CD4-positive, alpha-beta T cell treated with Interleukin-12 subunit alpha and Interleukin-12 subunit beta, for 1 hour (primary cell): Measurements from ENCODE around the gene ARMH1.
A peak's percentile ranks its signal among the peaks of the same experiment; 100 is the strongest.

Source experiments
- DNase-seq: peaks from one replicate; pipeline ENCODE4 v3.0.0-alpha.2; 2020

The ARMH1 gene

GRCh38 chr1:44674113-44675000 is at the start of gene ARMH1, which contains the start of gene TMEM53:
TSS of gene ARMH1 (plus strand) at chr1:44674714. CDS start at chr1:44689698, 14,984 bp downstream.
TSS of gene TMEM53 (minus strand) at chr1:44674481. CDS start at chr1:44674391, 90 bp downstream.
- peak; percentile 98 for DNase-seq

GRCh38 chr1:44625348-44625747 is 49.2 kb upstream of the ARMH1 start:
- DNase-seq: no peak

- no peak for DNase-seq
Measured at GRCh38 chr1:44628962-44629756, 45.4 kb upstream of the ARMH1 start.

- no peak for DNase-seq
Measured at GRCh38 chr1:44630116-44630515, 44.4 kb upstream of the ARMH1 start.

- no peak for DNase-seq
Measured at GRCh38 chr1:44631333-44631646, 43.2 kb upstream of the ARMH1 start.

GRCh38 chr1:44631647-44632539 is 42.6 kb upstream of the ARMH1 start:
- peak; percentile 90 for DNase-seq

GRCh38 chr1:44632598-44632997 is 41.9 kb upstream of the ARMH1 start:
- no peak for DNase-seq

GRCh38 chr1:44634606-44635189 is 39.8 kb upstream of the ARMH1 start:
- no peak for DNase-seq

- no peak for DNase-seq
Measured at GRCh38 chr1:44635439-44635838, 39.1 kb upstream of the ARMH1 start.

- no peak for DNase-seq
Measured at GRCh38 chr1:44636083-44636687, 38.3 kb upstream of the ARMH1 start.

GRCh38 chr1:44636688-44637598 is 37.6 kb upstream of the ARMH1 start:
- no peak for DNase-seq

GRCh38 chr1:44637702-44638411 is 36.7 kb upstream of the ARMH1 start:
- no peak for DNase-seq

- DNase-seq: no peak
Measured at GRCh38 chr1:44640200-44640853, 34.2 kb upstream of the ARMH1 start.

- no peak for DNase-seq
Measured at GRCh38 chr1:44641126-44642102, 33.1 kb upstream of the ARMH1 start.

GRCh38 chr1:44642255-44642654 is 32.3 kb upstream of the ARMH1 start:
- no peak for DNase-seq

GRCh38 chr1:44642925-44643324 is 31.6 kb upstream of the ARMH1 start:
- no peak for DNase-seq

- DNase-seq: no peak
Measured at GRCh38 chr1:44643721-44644334, 30.7 kb upstream of the ARMH1 start.

GRCh38 chr1:44644806-44645205 is 29.7 kb upstream of the ARMH1 start:
- no peak for DNase-seq
